DND-41 (cell line): ENCODE measurements around the gene ERBB4.

Source experiments
- ATAC-seq: fragments of 200-7000 bp; cut with Tn5 transposase; 3 replicates; pipeline ENCODE4 v1.9.1; 2021; ENCODE audit warnings: low read depth; ENCODE audit not compliant: insufficient read depth
- DNase-seq: peaks from one replicate; pipeline ENCODE4 v3.0.0-alpha.2; 2020
- H2AFZ ChIP-seq: 2 replicates; pipeline ENCODE4 v1.6.0; 2012; ENCODE audit warnings: low read depth, low read length
- H3K27ac ChIP-seq: 2 replicates; pipeline ENCODE4 v1.5.1; 2012; ENCODE audit warnings: low read length, inconsistent platforms
- H3K27me3 ChIP-seq: fragments of 200-600 bp; sonication (generic); 2 replicates; pipeline ENCODE4 v1.6.0; 2012; ENCODE audit warnings: low read length, mild to moderate bottlenecking, inconsistent platforms; ENCODE audit not compliant: insufficient read depth, poor library complexity
- H3K36me3 ChIP-seq: 2 replicates; pipeline ENCODE4 v1.5.1; 2012; ENCODE audit warnings: low read length, inconsistent platforms; ENCODE audit not compliant: insufficient read depth
- H3K4me1 ChIP-seq: 2 replicates; pipeline ENCODE4 v1.5.1; 2012; ENCODE audit warnings: mild to moderate bottlenecking, low read length; ENCODE audit not compliant: insufficient read depth
- H3K4me2 ChIP-seq: 2 replicates; pipeline ENCODE4 v1.6.0; 2012; ENCODE audit warnings: mild to moderate bottlenecking, moderate library complexity, low read length, inconsistent platforms; ENCODE audit not compliant: insufficient read depth
- H3K4me3 ChIP-seq, 2 experiments: fragments of 200-600 bp in 1 of 2; shearing (Covaris generic) in 1 of 2; 2 replicates each; pipeline ENCODE4 v1.5.1; 2012 to 2016; ENCODE audit warnings: inconsistent platforms in 2 of 2, low read length in 2 of 2, mild to moderate bottlenecking in 2 of 2, low read depth in 1 of 2, moderate library complexity in 1 of 2
- H3K79me2 ChIP-seq: 2 replicates; pipeline ENCODE4 v1.6.0; 2012; ENCODE audit warnings: low read length, inconsistent platforms; ENCODE audit not compliant: insufficient read depth
- H3K9ac ChIP-seq: 2 replicates; pipeline ENCODE4 v1.6.0; 2012; ENCODE audit warnings: low read depth, mild to moderate bottlenecking, inconsistent platforms, low read length, moderate library complexity
- H3K9me3 ChIP-seq: 2 replicates; pipeline ENCODE4 v1.5.1; 2012; ENCODE audit warnings: low read length, moderate library complexity, mild to moderate bottlenecking, inconsistent platforms; ENCODE audit not compliant: insufficient read depth, severe bottlenecking
- H4K20me1 ChIP-seq: 2 replicates; pipeline ENCODE4 v1.6.0; 2012; ENCODE audit warnings: low read length; ENCODE audit not compliant: insufficient read depth
- CTCF ChIP-seq: IDR thresholded peaks from 2 replicates; pipeline ENCODE4 v1.5.1; 2012; ENCODE audit warnings: borderline replicate concordance, low read length, moderate library complexity, mild to moderate bottlenecking; ENCODE audit not compliant: poor library complexity, severe bottlenecking; ENCODE audit errors: extremely low read depth
- EZH2 ChIP-seq: IDR thresholded peaks from 3 replicates; pipeline ENCODE4 v1.6.1; 2012; ENCODE audit warnings: borderline replicate concordance, low read depth, mild to moderate bottlenecking, moderate library complexity, low read length, inconsistent platforms; ENCODE audit not compliant: severe bottlenecking

The ERBB4 gene

DNA sequence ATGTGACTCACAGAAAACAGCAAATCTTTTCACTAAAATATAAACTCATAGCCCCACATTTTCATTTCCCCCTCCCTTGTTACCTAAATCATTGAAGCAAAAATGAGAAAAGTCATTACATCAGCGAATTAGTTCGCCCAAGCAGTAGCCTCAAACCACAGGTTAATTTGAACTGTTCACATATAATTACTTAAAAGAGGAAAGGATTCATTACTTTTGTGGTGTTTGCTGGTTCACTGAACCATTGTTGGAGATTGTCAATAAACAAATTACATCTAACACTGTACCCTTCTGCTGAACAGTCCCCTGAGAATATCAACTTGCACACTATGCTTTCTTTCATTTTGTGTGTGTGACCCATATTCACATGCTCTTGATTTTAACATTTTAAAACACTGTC is 238.7 kb downstream of the ERBB4 start:
- Histone ChIP-seq H2AFZ (no peak overlapping the region), H3K9ac (no peak overlapping the region), H3K4me1 (no peaks in the 10 kb centered on the region), H3K27ac (no peak overlapping the region), H3K36me3 (no peaks in the 10 kb centered on the region), H3K9me3 (no peaks in the 10 kb centered on the region), H4K20me1 (no peaks in the 10 kb centered on the region), H3K4me2 (no peak overlapping the region), H3K79me2 (no peaks in the 10 kb centered on the region), H3K27me3 (no peaks in the 10 kb centered on the region), H3K4me3 (no peak overlapping the region)
- no peak for DNase-seq
- no peak for ATAC-seq
- TF ChIP-seq EZH2 (no peak), CTCF (no peak)

- H4K20me1 ChIP-seq: no peaks in the 10 kb centered on the region
- TF ChIP-seq EZH2: no peak
- no peak for TF ChIP-seq CTCF
- no peaks in the 10 kb centered on the region for H3K27me3 ChIP-seq
- no peak overlapping the region for H2AFZ ChIP-seq
- H3K9me3 ChIP-seq: no peaks in the 10 kb centered on the region
- no peak overlapping the region for H3K4me3 ChIP-seq
- no peaks in the 10 kb centered on the region for H3K79me2 ChIP-seq
- H3K36me3 ChIP-seq: no peaks in the 10 kb centered on the region
- ATAC-seq (no peak), DNase-seq (no peak)
- no peak overlapping the region for H3K9ac ChIP-seq
- H3K4me2 ChIP-seq: no peak overlapping the region
- H3K4me1 ChIP-seq: no peaks in the 10 kb centered on the region
- no peak overlapping the region for H3K27ac ChIP-seq
These were observed 239.3 kb downstream of the ERBB4 start for GRCh38 chr2:212299333-212299732.

GRCh38 chr2:212295571-212295970 is 243.0 kb downstream of the ERBB4 start:
- TF ChIP-seq CTCF (no peak), EZH2 (no peak)
- Histone ChIP-seq H3K4me3 (no peak overlapping the region), H3K27ac (no peak overlapping the region), H2AFZ (no peak overlapping the region), H3K4me1 (no peaks in the 10 kb centered on the region), H3K4me2 (no peak overlapping the region), H3K79me2 (no peaks in the 10 kb centered on the region), H3K9ac (no peak overlapping the region), H3K27me3 (no peaks in the 10 kb centered on the region), H3K36me3 (no peaks in the 10 kb centered on the region), H3K9me3 (no peaks in the 10 kb centered on the region), H4K20me1 (no peaks in the 10 kb centered on the region)
- no peak for DNase-seq
- no peak for ATAC-seq

DNA sequence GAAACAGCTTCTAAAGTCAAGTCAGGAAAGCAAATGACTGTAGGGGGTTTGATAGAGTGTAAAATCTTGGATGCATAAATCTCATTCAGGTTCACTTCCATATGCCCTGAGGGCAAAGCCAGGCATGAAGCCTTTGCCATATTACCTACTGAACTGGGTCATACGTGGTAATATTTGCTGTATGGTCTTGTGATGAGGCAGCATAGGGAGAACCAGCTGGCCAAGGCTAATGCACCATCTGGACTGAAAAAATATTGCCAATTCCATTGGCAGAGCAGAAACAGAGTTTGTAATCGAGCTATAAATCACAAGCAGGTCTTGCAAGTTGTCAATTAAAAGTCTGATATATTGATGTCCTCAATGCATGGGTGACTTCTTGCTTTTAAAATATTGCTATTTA is 243.8 kb downstream of the ERBB4 start:
- Histone ChIP-seq H3K4me1 (no peaks in the 10 kb centered on the region), H3K79me2 (no peaks in the 10 kb centered on the region), H2AFZ (no peak overlapping the region), H3K9ac (no peak overlapping the region), H3K4me3 (no peak overlapping the region), H3K36me3 (no peaks in the 10 kb centered on the region), H3K27ac (no peak overlapping the region), H3K4me2 (no peak overlapping the region), H4K20me1 (no peaks in the 10 kb centered on the region), H3K9me3 (no peaks in the 10 kb centered on the region), H3K27me3 (no peaks in the 10 kb centered on the region)
- ATAC-seq: no peak
- DNase-seq: no peak
- no peak for TF ChIP-seq CTCF
- no peak for TF ChIP-seq EZH2
